Measurements from ENCODE around the gene NOA1.

The NOA1 gene

GRCh38 chr4:56977321-56978012 lies at the start of gene NOA1:
NOA1 (minus strand) TSS chr4:56977606; CDS start chr4:56977585, 21 bp downstream.
- peak; percentile 99 for DNase-seq

- DNase-seq = no peak
These were observed 45.7 kb upstream of the NOA1 start for GRCh38 chr4:57023104-57023503.

- no peak for DNase-seq
These were observed 43.2 kb upstream of the NOA1 start for GRCh38 chr4:57020467-57021101.

GRCh38 chr4:57018980-57019379 lies 41.6 kb upstream of the NOA1 start:
- DNase-seq = no peak

- no peak for DNase-seq
These were observed 36.2 kb upstream of the NOA1 start for GRCh38 chr4:57013543-57014120.

GRCh38 chr4:56999751-57000150 lies 22.3 kb upstream of the NOA1 start:
- no peak for DNase-seq

- DNase-seq = no peak
These were observed 18.1 kb upstream of the NOA1 start for GRCh38 chr4:56995525-56995924.

- no peak for DNase-seq
These were observed 12.9 kb upstream of the NOA1 start for GRCh38 chr4:56990109-56990905.

- DNase-seq = no peak
These were observed 9.5 kb upstream of the NOA1 start for GRCh38 chr4:56986952-56987351.

- no peak for DNase-seq
These were observed 8.8 kb upstream of the NOA1 start for GRCh38 chr4:56986192-56986591.

GRCh38 chr4:56981795-56982201 lies 4.4 kb upstream of the NOA1 start:
- no peak for DNase-seq

GRCh38 chr4:56979421-56980072 lies 2.1 kb upstream of the NOA1 start:
- peak in 1 of 2 experiments; percentile 25 for DNase-seq

- peak; percentile 97 for DNase-seq
These were observed 1.4 kb upstream of the NOA1 start, which contains the start of gene POLR2B for GRCh38 chr4:56978750-56979303. POLR2B (plus strand) TSS chr4:56978896; CDS start chr4:56978986, 90 bp downstream.

GRCh38 chr4:56976837-56977320 lies 527 bp downstream of the NOA1 start:
- peak; percentile 21 to 66 for DNase-seq

- DNase-seq = peak in 1 of 2 experiments; percentile 2
These were observed 1.0 kb downstream of the NOA1 start for GRCh38 chr4:56976283-56976836.

- DNase-seq = no peak
These were observed 4.1 kb downstream of the NOA1 start for GRCh38 chr4:56973336-56973735.

- DNase-seq = no peak
These were observed 4.6 kb downstream of the NOA1 start for GRCh38 chr4:56972809-56973208.

GRCh38 chr4:56972389-56972788 lies 5.0 kb downstream of the NOA1 start:
- DNase-seq = no peak

- DNase-seq = no peak
These were observed 6.0 kb downstream of the NOA1 start for GRCh38 chr4:56971383-56971782.

- no peak for DNase-seq
These were observed 16.3 kb downstream of the NOA1 start for GRCh38 chr4:56961107-56961500.

- no peak for DNase-seq
These were observed 18.3 kb downstream of the NOA1 start for GRCh38 chr4:56959100-56959499.

GRCh38 chr4:56958111-56958517 lies 19.3 kb downstream of the NOA1 start:
- DNase-seq = peak; percentile 41 to 69
